Vagina (tissue), 2 donors: ENCODE data around the gene SEL1L.
"Not testable (repeated sequence)": the region's sequence is repeated elsewhere in the genome, so short reads cannot be mapped to it uniquely, and the experiment has no call there.

ENCODE experiments used
- POLR2A ChIP-seq, 2 donors: fragments of 450-650 bp; IDR thresholded peaks; one replicate each; pipeline ENCODE4 v1.6.1; 2017; ENCODE audit warnings: antibody characterized with exemption in 2 of 2, mild to moderate bottlenecking in 2 of 2, moderate library complexity in 2 of 2
- POLR2AphosphoS5 ChIP-seq, 2 donors: sonication (generic); formaldehyde crosslinking; IDR thresholded peaks; one replicate each; pipeline ENCODE4 v1.9.0; 2017; ENCODE audit warnings: antibody characterized with exemption in 2 of 2, mild to moderate bottlenecking in 2 of 2, low read depth in 1 of 2; ENCODE audit not compliant: insufficient read depth in 1 of 2
- TF ChIP-seq, protein P1 (sequence below), 3 experiments: fragments of 450-650 bp in 2 of 3; fragments of 200-600 bp in 1 of 3; sonication (generic) in 1 of 3; IDR thresholded peaks; one replicate each; pipeline ENCODE4 v1.5.1; 2017 to 2019; ENCODE audit warnings: antibody characterized with exemption in 3 of 3, mild to moderate bottlenecking in 2 of 3, moderate library complexity in 2 of 3

DNA sequence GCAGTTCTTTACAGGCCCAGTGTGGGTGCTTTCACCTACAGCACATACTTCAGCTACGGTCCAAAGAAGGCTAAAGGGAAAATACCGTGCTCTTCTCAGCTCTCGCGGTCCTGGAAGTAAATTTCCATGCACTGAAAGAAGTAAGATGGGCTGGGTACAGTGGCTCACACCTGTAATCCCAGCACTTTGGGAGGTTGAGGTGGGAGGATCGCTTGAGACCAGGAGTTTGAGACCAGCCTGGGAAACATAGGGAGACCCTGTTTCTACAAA lies 63.2 kb downstream of the SEL1L start:
- TF ChIP-seq, protein P1, sequence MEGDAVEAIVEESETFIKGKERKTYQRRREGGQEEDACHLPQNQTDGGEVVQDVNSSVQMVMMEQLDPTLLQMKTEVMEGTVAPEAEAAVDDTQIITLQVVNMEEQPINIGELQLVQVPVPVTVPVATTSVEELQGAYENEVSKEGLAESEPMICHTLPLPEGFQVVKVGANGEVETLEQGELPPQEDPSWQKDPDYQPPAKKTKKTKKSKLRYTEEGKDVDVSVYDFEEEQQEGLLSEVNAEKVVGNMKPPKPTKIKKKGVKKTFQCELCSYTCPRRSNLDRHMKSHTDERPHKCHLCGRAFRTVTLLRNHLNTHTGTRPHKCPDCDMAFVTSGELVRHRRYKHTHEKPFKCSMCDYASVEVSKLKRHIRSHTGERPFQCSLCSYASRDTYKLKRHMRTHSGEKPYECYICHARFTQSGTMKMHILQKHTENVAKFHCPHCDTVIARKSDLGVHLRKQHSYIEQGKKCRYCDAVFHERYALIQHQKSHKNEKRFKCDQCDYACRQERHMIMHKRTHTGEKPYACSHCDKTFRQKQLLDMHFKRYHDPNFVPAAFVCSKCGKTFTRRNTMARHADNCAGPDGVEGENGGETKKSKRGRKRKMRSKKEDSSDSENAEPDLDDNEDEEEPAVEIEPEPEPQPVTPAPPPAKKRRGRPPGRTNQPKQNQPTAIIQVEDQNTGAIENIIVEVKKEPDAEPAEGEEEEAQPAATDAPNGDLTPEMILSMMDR (IDR thresholded peaks at IDR 0.05) = not testable (repeated sequence)
- TF ChIP-seq POLR2A (IDR thresholded peaks at IDR 0.05); POLR2AphosphoS5 (IDR thresholded peaks at IDR 0.05; ENCODE audit: insufficient read depth in 1 of 2, low read depth in 1 of 2): not testable (repeated sequence)
